OCI-LY7 (cell line): ENCODE results near the gene LPO. TPM values are rescaled to one million over a fixed set of nuclear protein-coding genes. Genes with fewer than 3 reads are reported as not detected.

ENCODE experiments used
- BruUV-seq: library from RNA; stranded (reverse); fragments of 400-500 nt; replicated peaks from 2 replicates; lab custom pipeline; 2021; lab: Mats Ljungman, UMichigan
- CTCF ChIA-PET: fragments of 300-600 bp; sonication (Branson Sonifier 250); formaldehyde crosslinking; loops from one replicate; lab custom pipeline; 2022; ENCODE audit warnings: antibody characterized with exemption; ENCODE audit not compliant: unreplicated experiment; lab: Charles Lee
- POLR2A ChIA-PET: fragments of 300-600 bp; sonication (Branson Sonifier 250); formaldehyde crosslinking; loops from one replicate; lab custom pipeline; 2022; ENCODE audit warnings: antibody characterized with exemption; lab: Charles Lee
- DNase-seq: peaks from one replicate; pipeline ENCODE4 v3.0.0-alpha.2; 2015; ENCODE audit warnings: low spot score
- H2AFZ ChIP-seq: fragments of 200-600 bp; sonication (generic), shearing (Covaris generic); 2 replicates; pipeline ENCODE4 v1.6.1; 2014; ENCODE audit warnings: mild to moderate bottlenecking, antibody characterized with exemption, low read length, moderate library complexity
- H3K27ac ChIP-seq: fragments of 200-600 bp; sonication (generic); 2 replicates; pipeline ENCODE4 v1.5.1; 2014; ENCODE audit warnings: mixed run types, low read depth, mild to moderate bottlenecking, moderate library complexity, low read length, inconsistent platforms; ENCODE audit not compliant: poor library complexity, severe bottlenecking
- H3K36me3 ChIP-seq: fragments of 200-600 bp; sonication (generic); 2 replicates; pipeline ENCODE4 v1.6.1; 2014; ENCODE audit warnings: mild to moderate bottlenecking, antibody characterized with exemption, low read length, moderate library complexity, mixed read lengths; ENCODE audit not compliant: insufficient read depth
- H3K4me1 ChIP-seq: fragments of 200-600 bp; sonication (generic); 2 replicates; pipeline ENCODE4 v1.5.1; 2014; ENCODE audit warnings: mild to moderate bottlenecking, low read length; ENCODE audit not compliant: insufficient read depth, poor library complexity, severe bottlenecking
- H3K4me2 ChIP-seq: fragments of 200-600 bp; sonication (generic); 2 replicates; pipeline ENCODE4 v1.6.1; 2014; ENCODE audit warnings: mild to moderate bottlenecking, low read length
- H3K4me3 ChIP-seq: fragments of 200-600 bp; sonication (generic); 2 replicates; pipeline ENCODE4 v1.5.1; 2014; ENCODE audit warnings: mild to moderate bottlenecking, low read depth, low read length; ENCODE audit not compliant: poor library complexity, severe bottlenecking
- H3K79me2 ChIP-seq: fragments of 200-600 bp; sonication (generic); 2 replicates; pipeline ENCODE4 v1.6.1; 2016; ENCODE audit warnings: low read depth, mild to moderate bottlenecking, low read length, moderate library complexity, mixed read lengths; ENCODE audit not compliant: insufficient read depth
- H3K9me2 ChIP-seq: fragments of 200-600 bp; sonication (generic); 2 replicates; pipeline ENCODE4 v1.6.1; 2016; ENCODE audit warnings: mild to moderate bottlenecking, low read length, mixed read lengths; ENCODE audit not compliant: insufficient read depth
- H3K9me3 ChIP-seq: fragments of 200-600 bp; sonication (generic); 2 replicates; pipeline ENCODE4 v1.6.1; 2014; ENCODE audit warnings: mild to moderate bottlenecking, mixed run types, low read length, mixed read lengths
- H4K20me1 ChIP-seq: fragments of 200-600 bp; sonication (generic); 2 replicates; pipeline ENCODE4 v1.6.1; 2014; ENCODE audit warnings: mild to moderate bottlenecking, antibody characterized with exemption, low read length, moderate library complexity, mixed read lengths; ENCODE audit not compliant: insufficient read depth
- EZH2phosphoT487 ChIP-seq: fragments of 200-600 bp; sonication (generic); IDR thresholded peaks from 2 replicates; pipeline ENCODE4 v1.6.1; 2018; ENCODE audit warnings: low read depth, borderline replicate concordance, mild to moderate bottlenecking, mixed run types, antibody characterized with exemption, low read length, moderate library complexity, mixed read lengths
- intact Hi-C: fragments of 100-400 bp; cut with micrococcal nuclease; formaldehyde crosslinking; loops from one replicate; pipeline ENCODE4 v1.10.0; 2022; ENCODE audit not compliant: unreplicated experiment
- total RNA-seq, 2 experiments: library from RNA; depleted of rRNA in 1 of 2; stranded (reverse); fragments of >200 nt in 1 of 2; shearing (Covaris generic) in 1 of 2; gene quantifications; 2 replicates each; pipeline ENCODE4 v1.2.3, GENCODE V29; 2014 to 2022
- TF ChIP-seq, protein P1 (sequence below): fragments of 200-600 bp; sonication (generic); conservative IDR thresholded peaks from 2 replicates; pipeline ENCODE4 v1.5.1; 2014; ENCODE audit warnings: mild to moderate bottlenecking, antibody characterized with exemption, low read length, moderate library complexity, mixed read lengths

The LPO gene
- total RNA-seq, 2 experiments from 2014 or later, result not detected

DNA sequence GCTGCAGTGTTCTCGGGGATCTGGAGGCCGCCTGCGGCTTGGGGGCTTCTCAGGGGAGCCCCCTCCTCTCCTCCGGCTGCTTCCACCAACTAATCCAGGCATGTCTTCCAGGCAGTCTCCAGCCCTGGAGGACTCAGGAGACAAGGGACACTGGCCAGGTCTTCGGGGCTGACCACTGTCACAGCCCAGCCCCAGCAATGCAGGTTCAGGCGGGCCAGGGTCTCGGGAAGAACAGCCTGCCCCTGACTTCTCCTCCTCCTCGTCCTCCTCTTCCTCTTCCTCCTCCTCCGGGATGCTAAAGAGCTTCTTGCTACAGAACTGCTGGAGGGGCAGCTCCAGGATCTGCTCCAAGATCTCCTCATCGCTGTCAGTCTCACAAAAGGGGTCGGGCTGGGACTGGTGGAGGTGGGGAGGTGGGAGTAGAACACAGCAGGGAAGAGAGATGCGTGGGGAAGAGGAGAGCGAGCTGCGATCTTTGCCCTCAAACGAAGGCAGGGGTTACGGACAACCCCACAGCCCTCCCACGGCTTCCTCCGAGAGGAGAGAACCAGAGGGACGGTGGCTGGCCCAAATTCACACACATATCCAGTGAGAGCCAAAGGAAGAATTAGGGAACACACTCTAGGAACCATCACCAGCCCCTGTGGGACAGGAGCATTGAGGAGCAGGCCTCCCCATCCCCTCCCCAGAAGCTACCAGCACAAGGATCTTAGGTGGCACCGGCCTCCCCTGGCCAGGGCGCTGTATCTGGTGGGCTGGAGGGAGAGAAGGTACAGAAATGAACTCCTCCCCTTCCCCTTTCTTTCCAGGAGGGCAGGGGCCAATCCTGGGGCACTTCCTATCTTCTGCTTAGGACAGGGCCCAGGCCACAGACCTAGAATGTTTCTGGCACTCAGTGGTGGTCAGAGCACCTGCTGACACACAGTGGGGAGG is 70.9 kb downstream of the LPO start:
- no peaks in the 10 kb centered on the region for H3K79me2 ChIP-seq
- no peak for DNase-seq
- no peak overlapping the region for H3K4me3 ChIP-seq
- no peak overlapping the region for H3K4me2 ChIP-seq
- H3K36me3 ChIP-seq, result no peaks in the 10 kb centered on the region
- H3K4me1 ChIP-seq, result peaks cover 1% of the 10 kb centered on the region
- no TSS peak for BruUV-seq
- H3K27ac ChIP-seq, result no peak overlapping the region
- no peaks in the 10 kb centered on the region for H3K9me3 ChIP-seq
- TF ChIP-seq, protein P1, sequence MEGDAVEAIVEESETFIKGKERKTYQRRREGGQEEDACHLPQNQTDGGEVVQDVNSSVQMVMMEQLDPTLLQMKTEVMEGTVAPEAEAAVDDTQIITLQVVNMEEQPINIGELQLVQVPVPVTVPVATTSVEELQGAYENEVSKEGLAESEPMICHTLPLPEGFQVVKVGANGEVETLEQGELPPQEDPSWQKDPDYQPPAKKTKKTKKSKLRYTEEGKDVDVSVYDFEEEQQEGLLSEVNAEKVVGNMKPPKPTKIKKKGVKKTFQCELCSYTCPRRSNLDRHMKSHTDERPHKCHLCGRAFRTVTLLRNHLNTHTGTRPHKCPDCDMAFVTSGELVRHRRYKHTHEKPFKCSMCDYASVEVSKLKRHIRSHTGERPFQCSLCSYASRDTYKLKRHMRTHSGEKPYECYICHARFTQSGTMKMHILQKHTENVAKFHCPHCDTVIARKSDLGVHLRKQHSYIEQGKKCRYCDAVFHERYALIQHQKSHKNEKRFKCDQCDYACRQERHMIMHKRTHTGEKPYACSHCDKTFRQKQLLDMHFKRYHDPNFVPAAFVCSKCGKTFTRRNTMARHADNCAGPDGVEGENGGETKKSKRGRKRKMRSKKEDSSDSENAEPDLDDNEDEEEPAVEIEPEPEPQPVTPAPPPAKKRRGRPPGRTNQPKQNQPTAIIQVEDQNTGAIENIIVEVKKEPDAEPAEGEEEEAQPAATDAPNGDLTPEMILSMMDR, result no peak
- ChIA-PET POLR2A (no interaction called here), CTCF (no interaction called here)
- H3K9me2 ChIP-seq, result no peaks in the 10 kb centered on the region
- H2AFZ ChIP-seq, result no peak overlapping the region
- intact Hi-C loops, result no loop called here
- H4K20me1 ChIP-seq, result no peaks in the 10 kb centered on the region

- no peaks in the 10 kb centered on the region for H3K4me1 ChIP-seq
- CTCF ChIA-PET, result no interaction called here
- intact Hi-C loops, result no loop called here
These were observed 71.5 kb downstream of the LPO start for GRCh38 chr17:58309918-58310259.

More at GRCh38 chr17:58309918-58310259, 71.5 kb downstream of the LPO start:
- Histone ChIP-seq H3K4me3 (no peak overlapping the region), H2AFZ (no peak overlapping the region), H3K4me2 (no peak overlapping the region), H4K20me1 (no peaks in the 10 kb centered on the region), H3K36me3 (no peaks in the 10 kb centered on the region), H3K9me3 (no peaks in the 10 kb centered on the region), H3K79me2 (no peaks in the 10 kb centered on the region), H3K9me2 (no peaks in the 10 kb centered on the region), H3K27ac (no peak overlapping the region)
- TF ChIP-seq, protein P1, result no peak
- no peak for TF ChIP-seq EZH2phosphoT487
- POLR2A ChIA-PET, result no interaction called here
- no TSS peak for BruUV-seq
- no peak for DNase-seq
